CD14-positive monocyte (primary cell): ENCODE data around the gene MDM4. TPM values are rescaled to one million over a fixed set of nuclear protein-coding genes. Genes with fewer than 3 reads are reported as not detected.

Source experiments
- DNase-seq, 3 donors: peaks; one replicate each; pipeline ENCODE4 v3.0.0-alpha.2; 2011 to 2022
- H2AFZ ChIP-seq: 2 replicates; pipeline ENCODE4 v1.6.0; 2012; ENCODE audit warnings: mild to moderate bottlenecking, low read depth, low read length, inconsistent platforms; ENCODE audit not compliant: insufficient read depth, poor library complexity, severe bottlenecking
- H3K27ac ChIP-seq, 2 donors: 1 replicate in 1 of 2; 2 replicates in 1 of 2; pipeline ENCODE4 v1.5.1; 2012 to 2013; ENCODE audit warnings: low read length in 2 of 2, control low read depth in 1 of 2, inconsistent platforms in 1 of 2, low read depth in 1 of 2, mild to moderate bottlenecking in 1 of 2
- H3K27me3 ChIP-seq, 2 donors: one replicate each; pipeline versions ENCODE4 v1.6.0 to v1.6.1; 2011 to 2013; ENCODE audit warnings: low read length in 2 of 2; ENCODE audit not compliant: control insufficient read depth in 2 of 2, insufficient read depth in 2 of 2
- H3K36me3 ChIP-seq, 2 donors: replicated peaks in 1 of 2; 1 replicate in 1 of 2; 2 replicates in 1 of 2; pipeline versions ENCODE4 v1.5.1 to v1.6.1; 2012 to 2013; ENCODE audit warnings: low read length in 2 of 2, control low read depth in 1 of 2, inconsistent platforms in 1 of 2, mild to moderate bottlenecking in 1 of 2; ENCODE audit not compliant: insufficient read depth in 2 of 2, control insufficient read depth in 1 of 2
- H3K4me1 ChIP-seq, 2 donors: 1 replicate in 1 of 2; 2 replicates in 1 of 2; pipeline versions ENCODE4 v1.5.1 to v1.6.1; 2012 to 2013; ENCODE audit warnings: low read length in 2 of 2, control low read depth in 1 of 2, inconsistent platforms in 1 of 2, mild to moderate bottlenecking in 1 of 2, moderate library complexity in 1 of 2; ENCODE audit not compliant: insufficient read depth in 2 of 2, control insufficient read depth in 1 of 2
- H3K4me2 ChIP-seq: replicated peaks from 2 replicates; pipeline ENCODE3; 2012; ENCODE audit warnings: low read length, moderate library complexity, mild to moderate bottlenecking; ENCODE audit not compliant: poor library complexity, severe bottlenecking; ENCODE audit errors: extremely low read depth
- H3K4me3 ChIP-seq, 3 experiments: fragments of 200-600 bp in 1 of 3; sonication (generic) in 1 of 3; replicated peaks in 1 of 3; 1 replicate in 2 of 3; 2 replicates in 1 of 3; pipeline ENCODE4 v1.5.1; 2011 to 2013; ENCODE audit warnings: low read length in 3 of 3, mild to moderate bottlenecking in 3 of 3, control low read depth in 2 of 3, low read depth in 2 of 3, inconsistent platforms in 1 of 3, moderate library complexity in 1 of 3
- H3K79me2 ChIP-seq: 2 replicates; pipeline ENCODE4 v1.6.0; 2012; ENCODE audit warnings: mild to moderate bottlenecking, control low read depth, inconsistent platforms, low read length, moderate library complexity; ENCODE audit not compliant: insufficient read depth
- H3K9ac ChIP-seq: 2 replicates; pipeline ENCODE4 v1.6.0; 2017; ENCODE audit warnings: low read length, mild to moderate bottlenecking; ENCODE audit not compliant: insufficient read depth, poor library complexity, severe bottlenecking
- H3K9me3 ChIP-seq, 2 donors: replicated peaks in 1 of 2; 1 replicate in 1 of 2; 2 replicates in 1 of 2; pipeline versions ENCODE4 v1.5.1 to v1.6.1; 2012 to 2013; ENCODE audit warnings: low read length in 2 of 2, control low read depth in 1 of 2; ENCODE audit not compliant: control insufficient read depth in 1 of 2, insufficient read depth in 1 of 2
- H4K20me1 ChIP-seq: 2 replicates; pipeline ENCODE4 v1.6.0; 2012; ENCODE audit warnings: mild to moderate bottlenecking, low read length, control low read depth, moderate library complexity; ENCODE audit not compliant: insufficient read depth
- H3K27ac Mint-ChIP-seq, 7 donors: one replicate each; pipeline ENCODE4 v1.8.0; 2020; ENCODE audit warnings: mild to moderate bottlenecking in 7 of 7, mixed read lengths in 7 of 7, moderate library complexity in 6 of 7, inconsistent platforms in 2 of 7
- H3K27me3 Mint-ChIP-seq, 3 donors: one replicate each; pipeline ENCODE4 v1.8.0; 2021 to 2022; ENCODE audit warnings: low read depth in 3 of 3, mild to moderate bottlenecking in 3 of 3, mixed read lengths in 3 of 3, moderate library complexity in 3 of 3, inconsistent platforms in 1 of 3
- H3K36me3 Mint-ChIP-seq, 2 donors: one replicate each; pipeline ENCODE4 v1.8.0; 2020; ENCODE audit warnings: mixed read lengths in 2 of 2, inconsistent platforms in 1 of 2, mild to moderate bottlenecking in 1 of 2
- H3K4me1 Mint-ChIP-seq: one replicate; pipeline ENCODE4 v1.8.0; 2020; ENCODE audit warnings: mild to moderate bottlenecking, mixed read lengths
- H3K4me3 Mint-ChIP-seq, 2 donors: one replicate each; pipeline ENCODE4 v1.8.0; 2020; ENCODE audit warnings: mild to moderate bottlenecking in 2 of 2, mixed read lengths in 2 of 2, moderate library complexity in 1 of 2
- H3K9me3 Mint-ChIP-seq, 7 donors: one replicate each; pipeline ENCODE4 v1.8.0; 2020 to 2022; ENCODE audit warnings: mixed read lengths in 7 of 7, mild to moderate bottlenecking in 6 of 7, moderate library complexity in 6 of 7, inconsistent platforms in 2 of 7
- CTCF ChIP-seq: fragments of 200-600 bp; IDR thresholded peaks from one replicate; pipeline ENCODE4 v1.8.0; 2022; ENCODE audit warnings: antibody characterized with exemption, mild to moderate bottlenecking
- WGBS: methylation state at CpG from one replicate; pipeline ENCODE4 v1.1.5; 2013; ENCODE audit warnings: missing lambda C conversion rate; ENCODE audit not compliant: insufficient coverage; 5-methylcytosine and 5-hydroxymethylcytosine counted together
- intact Hi-C, 2 donors: fragments of 100-400 bp; cut with micrococcal nuclease; formaldehyde crosslinking; loops; one replicate each; pipeline versions ENCODE4 v1.15.0 to v1.15.1; 2023
- polyA plus RNA-seq, 3 donors: library from polyadenylated mRNA; depleted of rRNA in 1 of 3; unstranded in 2 of 3; stranded (reverse) in 1 of 3; fragments of 300-500 nt in 2 of 3; fragments of >200 nt in 1 of 3; fragmentation: Illumina TruSeq in 2 of 3; gene quantifications; 1 replicate in 2 of 3; 2 replicates in 1 of 3; pipeline ENCODE4 v1.2.3, GENCODE V29; 2012 to 2021

MDM4 gene
- polyA plus RNA-seq, 3 donors: 7.8 to 37.0 (median 10.2) TPM

GRCh38 chr1:204472660-204473059, 43.5 kb upstream of the MDM4 start:
- H3K4me3 Mint-ChIP-seq: no peak overlapping the region
- intact Hi-C loops: no loop called here
- Histone ChIP-seq H3K9me3 (no peaks in the 10 kb centered on the region), H3K79me2 (no peaks in the 10 kb centered on the region), H2AFZ (no peak overlapping the region), H3K4me3 (no peak overlapping the region), H3K4me2 (no peak overlapping the region), H3K36me3 (no peaks in the 10 kb centered on the region), H3K27ac (no peak overlapping the region), H3K27me3 (no peaks in the 10 kb centered on the region), H3K9ac (no peak overlapping the region), H4K20me1 (no peaks in the 10 kb centered on the region), H3K4me1 (peaks cover 15 to 16% of the 10 kb centered on the region in 2 donors)
- WGBS: no CpG with 5 or more reads among the region's 2 CpGs
- peaks cover 9 to 11% of the 10 kb centered on the region in 2 donors for H3K36me3 Mint-ChIP-seq
- H3K27ac Mint-ChIP-seq: no peak overlapping the region
- DNase-seq: no peak
- peaks cover 22% of the 10 kb centered on the region for H3K4me1 Mint-ChIP-seq
- H3K27me3 Mint-ChIP-seq: peaks cover 0 to 2% (median 0%) of the 10 kb centered on the region in 3 donors
- peaks cover 0 to 1% (median 0%) of the 10 kb centered on the region in 7 donors for H3K9me3 Mint-ChIP-seq
- TF ChIP-seq CTCF: no peak

GRCh38 chr1:204473400-204473965, 42.7 kb upstream of the MDM4 start:
- peaks cover 7 to 11% of the 10 kb centered on the region in 2 donors for H3K36me3 Mint-ChIP-seq
- Histone ChIP-seq H3K4me3 (no peak overlapping the region), H3K4me1 (peaks cover 15 to 16% of the 10 kb centered on the region in 2 donors), H3K79me2 (no peaks in the 10 kb centered on the region), H3K4me2 (no peak overlapping the region), H2AFZ (no peak overlapping the region), H3K9ac (no peak overlapping the region), H3K36me3 (no peaks in the 10 kb centered on the region), H3K27me3 (no peaks in the 10 kb centered on the region), H3K9me3 (no peaks in the 10 kb centered on the region), H4K20me1 (no peaks in the 10 kb centered on the region), H3K27ac (no peak overlapping the region)
- H3K9me3 Mint-ChIP-seq: peaks cover 0 to 1% (median 0%) of the 10 kb centered on the region in 7 donors
- intact Hi-C loops: no loop called here
- no peak overlapping the region for H3K27ac Mint-ChIP-seq
- WGBS: no CpG with 5 or more reads among the region's 1 CpG
- DNase-seq: no peak
- TF ChIP-seq CTCF: no peak
- peaks cover 0 to 2% (median 0%) of the 10 kb centered on the region in 3 donors for H3K27me3 Mint-ChIP-seq
- H3K4me1 Mint-ChIP-seq: peaks cover 28% of the 10 kb centered on the region
- no peak overlapping the region for H3K4me3 Mint-ChIP-seq
